Measurements from ENCODE around the gene FGGY.

Gene FGGY

GRCh38 chr1:59691261-59691660 lies 394.4 kb downstream of the FGGY start:
- no peak for DNase-seq (ENCODE audit: extremely low spot score)
- POLR2A ChIA-PET = no interaction called here
- CTCF ChIA-PET = interaction anchor here (2.3 kb wide), 1 partner anchor 8 kb away, joined by 16 read pairs; no protein-coding TSS in a partner anchor
- no peak for TF ChIP-seq CTCF (IDR thresholded peaks at IDR 0.05; ENCODE audit: control extremely low read depth, extremely low read depth, low read depth, missing control alignments)

GRCh38 chr1:59692591-59692990 lies 395.7 kb downstream of the FGGY start:
- ChIA-PET CTCF (interaction anchor here (1.0 kb wide), 1 partner anchor 951 kb away, joined by 3 read pairs; no protein-coding TSS in a partner anchor), POLR2A (no interaction called here)
- TF ChIP-seq CTCF (IDR thresholded peaks at IDR 0.05; ENCODE audit: control extremely low read depth, extremely low read depth, low read depth, missing control alignments) = no peak
- DNase-seq (ENCODE audit: extremely low spot score) = no peak

- CTCF ChIA-PET = interaction anchor here (1.7 kb wide), 1 partner anchor 68 kb away, joined by 5 read pairs; no protein-coding TSS in a partner anchor
- POLR2A ChIA-PET = interaction anchor here (0.6 kb wide), 1 partner anchor 1345 kb away, joined by 3 read pairs; no protein-coding TSS in a partner anchor
- no peak for DNase-seq (ENCODE audit: extremely low spot score)
- no peak for TF ChIP-seq CTCF (IDR thresholded peaks at IDR 0.05; ENCODE audit: control extremely low read depth, extremely low read depth, low read depth, missing control alignments)
Observed at GRCh38 chr1:59693406-59693805, 396.5 kb downstream of the FGGY start.

- no peak for TF ChIP-seq CTCF (IDR thresholded peaks at IDR 0.05; ENCODE audit: control extremely low read depth, extremely low read depth, low read depth, missing control alignments)
- ChIA-PET POLR2A (interaction anchor here (0.7 kb wide), 1 partner anchor 409 kb away, joined by 4 read pairs; no protein-coding TSS in a partner anchor), CTCF (interaction anchor here (2.2 kb wide), 1 partner anchor 64 kb away, joined by 6 read pairs; no protein-coding TSS in a partner anchor)
- DNase-seq (ENCODE audit: extremely low spot score) = no peak
Observed at GRCh38 chr1:59695252-59695651, 398.4 kb downstream of the FGGY start.

- DNase-seq (ENCODE audit: extremely low spot score) = no peak
- TF ChIP-seq CTCF (IDR thresholded peaks at IDR 0.05; ENCODE audit: control extremely low read depth, extremely low read depth, low read depth, missing control alignments) = no peak
- POLR2A ChIA-PET = interaction anchor here (0.7 kb wide), 1 partner anchor 20 kb away, joined by 3 read pairs; no protein-coding TSS in a partner anchor
- CTCF ChIA-PET = interaction anchor here (1.1 to 3.1 kb wide), 4 partner anchors 10 to 958 kb away, joined by 3 to 31 read pairs (median 8); no protein-coding TSS in a partner anchor
Observed at GRCh38 chr1:59696421-59697115, 399.7 kb downstream of the FGGY start.

GRCh38 chr1:59697150-59697800 lies 400.4 kb downstream of the FGGY start:
- ChIA-PET CTCF (interaction anchor here (0.8 to 3.1 kb wide), 9 partner anchors 11 to 959 kb away, joined by 3 to 31 read pairs (median 4); no protein-coding TSS in a partner anchor), POLR2A (no interaction called here)
- no peak for TF ChIP-seq CTCF (IDR thresholded peaks at IDR 0.05; ENCODE audit: control extremely low read depth, extremely low read depth, low read depth, missing control alignments)
- DNase-seq (ENCODE audit: extremely low spot score) = no peak
